ENCODE results near the gene CD44.

CD44 gene

GRCh38 chr11:35248558-35249323 lies 109.8 kb downstream of the CD44 start:
- no peak overlapping the region for H3K4me3 ChIP-seq (ENCODE audit: low read length)
- TF ChIP-seq CTCF (conservative IDR thresholded peaks at IDR 0.05; ENCODE audit: low read length): no peak
- no peak for DNase-seq (ENCODE audit: low read depth)

GRCh38 chr11:35250192-35250591 lies 111.2 kb downstream of the CD44 start:
- DNase-seq (ENCODE audit: low read depth): no peak
- TF ChIP-seq CTCF (conservative IDR thresholded peaks at IDR 0.05; ENCODE audit: low read length): no peak
- H3K4me3 ChIP-seq (ENCODE audit: low read length): no peak overlapping the region

- no peak for DNase-seq (ENCODE audit: low read depth)
- no peak overlapping the region for H3K4me3 ChIP-seq (ENCODE audit: low read length)
- TF ChIP-seq CTCF (conservative IDR thresholded peaks at IDR 0.05; ENCODE audit: low read length): no peak
These were observed 111.7 kb downstream of the CD44 start for GRCh38 chr11:35250621-35251020.

GRCh38 chr11:35253237-35253636 lies 114.3 kb downstream of the CD44 start:
- DNase-seq (ENCODE audit: low read depth): peak; percentile 89
- no peak overlapping the region for H3K4me3 ChIP-seq (ENCODE audit: low read length)
- no peak for TF ChIP-seq CTCF (conservative IDR thresholded peaks at IDR 0.05; ENCODE audit: low read length)

GRCh38 chr11:35255514-35255913 lies 116.5 kb downstream of the CD44 start:
- TF ChIP-seq CTCF (conservative IDR thresholded peaks at IDR 0.05; ENCODE audit: low read length): no peak
- no peak overlapping the region for H3K4me3 ChIP-seq (ENCODE audit: low read length)
- DNase-seq (ENCODE audit: low read depth): no peak

- H3K4me3 ChIP-seq (ENCODE audit: low read length): no peak overlapping the region
- no peak for DNase-seq (ENCODE audit: low read depth)
- TF ChIP-seq CTCF (conservative IDR thresholded peaks at IDR 0.05; ENCODE audit: low read length): no peak
These were observed 117.3 kb downstream of the CD44 start for GRCh38 chr11:35256296-35256695.

- DNase-seq (ENCODE audit: low read depth): no peak
- H3K4me3 ChIP-seq (ENCODE audit: low read length): no peak overlapping the region
- no peak for TF ChIP-seq CTCF (conservative IDR thresholded peaks at IDR 0.05; ENCODE audit: low read length)
These were observed 118.3 kb downstream of the CD44 start for GRCh38 chr11:35257281-35257680.
